Measurements from ENCODE around the gene MPPED1. TPM values are rescaled to one million over a fixed set of nuclear protein-coding genes. Genes with fewer than 3 reads are reported as not detected.

The MPPED1 gene
- total RNA-seq, 1 donor from 2014 or later: 2.5 TPM

DNA sequence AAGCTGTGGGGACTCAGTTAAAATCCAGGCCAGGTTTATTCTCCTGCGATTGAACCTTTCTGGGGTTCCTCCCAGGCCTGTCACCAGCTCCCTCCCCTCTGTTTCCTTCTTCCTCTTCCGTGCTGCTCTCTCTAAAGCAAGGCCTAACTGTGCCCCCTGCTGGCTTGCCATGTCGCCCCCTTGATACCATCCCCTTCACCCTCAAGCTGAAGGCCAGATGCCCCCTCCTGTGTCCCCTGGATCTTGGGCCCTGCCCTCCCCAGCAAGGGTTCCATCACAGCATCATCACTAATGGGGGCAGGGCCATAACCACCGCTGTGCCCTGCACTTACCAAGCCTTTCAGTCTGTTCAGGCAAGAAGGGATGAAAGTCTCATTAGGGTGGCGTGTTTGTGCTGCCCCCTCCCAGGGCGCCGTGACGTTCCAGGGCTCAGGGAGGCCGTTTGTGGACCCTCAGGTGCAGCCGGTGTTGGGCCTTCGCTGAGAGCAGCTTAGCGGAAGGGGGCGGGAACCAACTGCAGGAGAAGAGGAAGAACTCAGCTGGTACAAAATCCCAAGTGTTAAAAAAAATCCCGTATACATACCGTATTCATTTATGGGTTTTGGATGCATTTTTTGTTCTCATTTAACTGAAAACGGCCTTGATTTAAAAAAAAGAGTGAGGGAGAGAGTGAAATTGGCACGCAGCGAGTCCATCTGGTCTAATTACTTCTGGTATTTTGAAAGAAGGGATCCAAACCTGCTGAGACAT lies 69.9 kb downstream of the MPPED1 start:
- intact Hi-C loops (cut with DNase I): no loop called here
- ATAC-seq (peak; percentile 34), DNase-seq (ENCODE audit: low spot score) (no peak)

GRCh38 chr22:43482318-43482625 lies 70.5 kb downstream of the MPPED1 start:
- intact Hi-C loops (cut with DNase I): no loop called here
- no peak for DNase-seq (ENCODE audit: low spot score)
- ATAC-seq: no peak

- DNase-seq (ENCODE audit: low spot score) (no peak), ATAC-seq (no peak)
- intact Hi-C loops (cut with DNase I): no loop called here
These were observed 71.5 kb downstream of the MPPED1 start for GRCh38 chr22:43483266-43483665.

GRCh38 chr22:43483669-43484068 lies 71.9 kb downstream of the MPPED1 start:
- DNase-seq (ENCODE audit: low spot score): no peak
- intact Hi-C loops (cut with DNase I): no loop called here

GRCh38 chr22:43484227-43484626 lies 72.4 kb downstream of the MPPED1 start:
- DNase-seq (ENCODE audit: low spot score) (no peak), ATAC-seq (no peak)

More at GRCh38 chr22:43483669-43484068, 71.9 kb downstream of the MPPED1 start:
- no peak for ATAC-seq

DNA sequence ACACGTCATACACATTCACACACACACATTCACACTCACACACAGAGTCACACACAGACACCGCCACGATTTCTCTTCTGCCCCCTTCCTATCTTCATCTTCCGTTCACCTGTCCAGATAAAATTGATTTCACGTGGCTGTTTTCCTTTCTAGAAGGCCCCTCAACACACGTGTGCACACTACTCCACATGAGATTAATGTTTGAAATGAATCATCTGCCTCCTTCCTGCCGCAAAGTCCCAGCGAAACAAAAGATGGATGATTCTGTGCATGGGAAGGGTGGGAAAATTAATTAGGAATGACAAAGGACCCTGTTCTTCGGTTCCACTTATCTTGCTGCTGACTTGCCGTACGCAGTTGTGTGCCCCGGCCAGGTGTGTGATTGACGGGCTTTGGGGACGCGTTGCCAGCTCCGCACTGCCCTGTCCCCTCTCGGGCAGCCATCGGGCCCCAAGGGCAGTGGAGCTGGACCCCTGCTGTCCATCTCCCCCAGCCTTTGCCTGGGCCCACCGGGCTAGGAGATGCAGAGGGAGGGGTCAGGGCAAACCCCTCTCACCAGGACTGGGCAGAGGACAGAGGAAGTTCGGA lies 73.8 kb downstream of the MPPED1 start:
- ATAC-seq (no peak), DNase-seq (ENCODE audit: low spot score) (no peak)
- intact Hi-C loops (cut with DNase I): no loop called here

More at GRCh38 chr22:43484227-43484626, 72.4 kb downstream of the MPPED1 start:
- intact Hi-C loops (cut with DNase I): no loop called here

GRCh38 chr22:43487311-43488030 lies 75.7 kb downstream of the MPPED1 start:
- no peak for DNase-seq (ENCODE audit: low spot score)
- no peak for ATAC-seq

GRCh38 chr22:43488031-43488866 lies 76.4 kb downstream of the MPPED1 start:
- peak; percentile 30 for ATAC-seq
- no peak for DNase-seq (ENCODE audit: low spot score)
- intact Hi-C loops (cut with DNase I): no loop called here

More at GRCh38 chr22:43487311-43488030, 75.7 kb downstream of the MPPED1 start:
- intact Hi-C loops (cut with DNase I): no loop called here

DNA sequence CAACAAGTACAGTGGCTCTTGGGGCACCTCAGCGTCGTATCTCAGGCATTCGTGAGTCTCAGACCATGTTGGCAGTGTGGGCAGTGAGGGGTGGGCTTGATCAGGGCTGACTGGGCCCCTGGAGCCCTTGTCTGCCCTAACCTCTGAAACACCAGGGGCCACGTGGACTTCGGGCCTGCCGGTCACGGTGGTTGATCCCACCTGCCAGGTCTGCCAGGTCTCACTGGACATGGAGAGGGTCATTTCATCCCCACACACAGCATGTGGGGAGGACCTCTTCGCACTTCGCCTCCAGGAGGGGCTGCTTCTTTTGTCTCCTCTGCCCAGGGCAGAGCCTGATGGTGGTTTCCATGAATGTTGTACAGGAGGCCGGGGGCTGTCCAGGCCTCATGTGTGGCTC lies 77.1 kb downstream of the MPPED1 start:
- no peak for ATAC-seq
- intact Hi-C loops (cut with DNase I): no loop called here

DNA sequence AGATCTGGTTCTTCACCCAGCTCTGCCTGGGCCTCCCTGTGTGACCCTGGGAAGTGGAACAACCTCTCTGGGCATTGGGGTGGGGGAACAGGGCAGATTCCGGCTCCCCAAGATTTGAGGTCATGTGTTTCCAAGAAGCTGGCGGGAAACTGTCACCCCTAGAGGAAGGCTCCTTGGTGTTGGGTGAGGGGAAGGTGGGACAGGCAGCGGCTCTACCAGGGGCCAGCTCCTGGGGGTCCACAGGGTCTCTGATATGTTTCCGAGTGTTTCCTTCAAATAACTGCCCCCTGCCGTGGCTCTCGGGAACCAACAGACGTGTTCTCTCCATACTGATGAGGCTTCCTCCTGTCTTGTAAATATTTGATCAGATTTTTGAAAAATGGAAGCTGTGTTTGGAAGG lies 78.5 kb downstream of the MPPED1 start:
- intact Hi-C loops (cut with DNase I): no loop called here
- DNase-seq (ENCODE audit: low spot score) (no peak), ATAC-seq (no peak)

More for the DNA sequence above, 77.1 kb downstream of the MPPED1 start:
- DNase-seq (ENCODE audit: low spot score): no peak

- DNase-seq (ENCODE audit: low spot score): no peak
- intact Hi-C loops (cut with DNase I): no loop called here
- no peak for ATAC-seq
These were observed 79.4 kb downstream of the MPPED1 start for GRCh38 chr22:43491177-43491576.

- ATAC-seq (no peak), DNase-seq (ENCODE audit: low spot score) (no peak)
- intact Hi-C loops (cut with DNase I): no loop called here
These were observed 79.9 kb downstream of the MPPED1 start for GRCh38 chr22:43491737-43492136.

DNA sequence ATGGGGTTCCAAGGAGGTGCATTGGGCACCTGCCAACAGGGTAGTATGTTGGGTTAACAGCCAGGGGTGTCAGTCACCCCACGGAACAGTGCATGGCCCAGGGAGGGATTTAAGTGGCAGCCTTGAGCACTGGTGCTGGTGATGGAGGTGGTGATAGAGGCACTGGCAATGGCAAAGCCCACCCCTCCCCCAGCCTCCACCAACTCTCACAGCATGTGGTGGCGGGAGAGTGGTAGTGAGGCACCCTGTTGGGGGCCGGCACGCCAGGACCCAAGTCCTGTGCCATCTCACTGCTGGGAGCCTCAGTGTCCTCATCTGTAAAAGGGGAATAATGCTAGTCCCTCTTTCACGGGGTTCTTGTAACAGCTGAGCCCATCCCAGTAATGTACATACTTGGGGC lies 81.5 kb downstream of the MPPED1 start:
- intact Hi-C loops (cut with DNase I): no loop called here
- DNase-seq (ENCODE audit: low spot score): no peak

DNA sequence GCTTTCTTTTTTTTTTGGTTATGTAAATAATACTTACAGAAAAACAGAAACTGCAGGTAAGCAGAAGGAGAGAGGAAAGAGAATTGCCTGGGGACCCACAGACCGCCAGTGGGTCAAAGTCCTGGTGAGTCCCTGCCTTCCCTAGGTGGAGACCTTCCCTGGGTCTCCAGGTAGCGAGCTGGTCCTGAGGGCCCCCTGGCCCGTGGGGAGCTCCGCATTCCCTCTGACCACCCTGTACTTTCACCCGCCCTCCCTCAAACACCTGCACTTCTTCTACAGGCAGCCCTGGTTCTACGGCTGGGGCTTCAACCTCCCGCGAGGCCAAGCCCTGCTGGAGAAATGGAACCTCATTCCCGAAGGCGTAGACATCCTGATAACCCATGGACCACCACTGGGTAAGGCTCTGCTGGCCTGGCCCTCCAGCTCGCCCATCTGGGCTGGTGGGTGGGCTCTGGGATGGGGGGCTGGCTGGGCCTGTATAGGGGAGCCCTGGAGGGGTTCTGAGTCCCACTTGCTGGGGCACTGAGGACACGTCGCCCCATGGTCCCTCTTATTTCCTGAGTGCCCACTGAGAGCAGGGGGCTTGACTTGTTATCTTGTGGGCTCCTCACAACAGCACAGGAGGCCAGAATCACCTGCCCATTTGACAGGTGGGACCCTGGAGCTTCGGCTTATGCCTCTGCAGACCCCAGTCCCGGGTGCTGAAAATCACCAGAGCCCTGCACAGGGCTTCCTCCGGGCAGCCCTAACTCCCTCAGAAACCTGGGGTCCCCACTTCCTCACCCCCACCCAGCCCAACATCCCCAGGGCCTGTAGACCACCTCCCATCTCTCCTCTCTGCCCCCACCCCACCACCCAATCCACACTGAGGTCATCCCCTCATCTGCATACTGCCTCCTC lies 86.4 kb downstream of the MPPED1 start:
- ATAC-seq: no peak
- intact Hi-C loops (cut with DNase I): no loop called here
- DNase-seq (ENCODE audit: low spot score): no peak

More for the DNA sequence above, 81.5 kb downstream of the MPPED1 start:
- no peak for ATAC-seq

- intact Hi-C loops (cut with DNase I): no loop called here
These were observed 87.0 kb downstream of the MPPED1 start for GRCh38 chr22:43498856-43499253.

DNA sequence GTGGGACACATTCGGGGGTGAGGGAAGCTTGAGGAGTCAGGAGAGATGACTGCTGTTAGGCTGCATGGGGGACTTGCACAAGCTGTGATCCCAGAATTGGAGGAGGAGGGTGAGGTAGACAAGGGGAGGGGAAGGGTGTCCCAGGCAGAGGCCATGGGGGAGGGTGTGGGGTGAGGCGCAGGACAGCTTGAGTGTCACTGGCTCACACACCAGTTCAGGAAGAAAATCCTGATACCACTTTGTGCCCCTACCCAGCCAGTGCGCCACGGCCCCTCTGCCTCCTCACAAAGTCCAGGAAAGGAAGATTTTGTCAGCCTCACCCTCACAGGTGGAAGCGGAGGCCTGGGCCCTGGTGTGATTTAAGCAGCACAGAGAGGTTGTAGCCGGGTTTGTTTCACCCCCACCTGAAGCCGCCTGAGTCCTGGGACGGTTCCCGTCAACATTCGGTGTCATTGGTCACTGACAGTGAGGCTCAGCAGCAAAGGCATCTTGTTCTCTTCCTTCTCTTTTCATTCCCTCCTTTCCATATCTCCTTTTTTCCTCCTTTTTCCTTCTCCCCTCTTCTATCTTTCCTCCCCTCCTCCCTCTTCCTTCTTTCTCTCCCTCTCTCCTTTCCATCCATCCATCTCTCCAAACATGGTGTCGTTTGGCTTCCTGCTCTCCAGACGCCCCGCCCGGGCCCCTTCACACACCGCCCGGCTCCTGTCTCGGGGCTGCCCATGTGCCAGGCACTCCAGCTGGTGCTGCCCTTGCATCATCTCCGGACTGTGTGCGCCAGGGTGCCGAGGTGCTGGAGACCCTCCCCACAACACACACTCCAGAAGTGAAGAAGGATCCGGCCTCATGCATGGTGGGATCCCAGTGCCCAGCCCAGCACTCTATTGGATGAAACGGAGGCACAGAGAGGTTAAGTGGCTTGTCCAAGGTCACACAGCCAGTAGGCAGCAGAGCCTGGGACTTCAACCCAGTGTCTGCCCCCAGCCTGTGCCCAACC lies 89.3 kb downstream of the MPPED1 start:
- intact Hi-C loops (cut with DNase I): no loop called here
- no peak for DNase-seq (ENCODE audit: low spot score)
- ATAC-seq: no peak

More at GRCh38 chr22:43498856-43499253, 87.0 kb downstream of the MPPED1 start:
- ATAC-seq (no peak), DNase-seq (ENCODE audit: low spot score) (no peak)

DNA sequence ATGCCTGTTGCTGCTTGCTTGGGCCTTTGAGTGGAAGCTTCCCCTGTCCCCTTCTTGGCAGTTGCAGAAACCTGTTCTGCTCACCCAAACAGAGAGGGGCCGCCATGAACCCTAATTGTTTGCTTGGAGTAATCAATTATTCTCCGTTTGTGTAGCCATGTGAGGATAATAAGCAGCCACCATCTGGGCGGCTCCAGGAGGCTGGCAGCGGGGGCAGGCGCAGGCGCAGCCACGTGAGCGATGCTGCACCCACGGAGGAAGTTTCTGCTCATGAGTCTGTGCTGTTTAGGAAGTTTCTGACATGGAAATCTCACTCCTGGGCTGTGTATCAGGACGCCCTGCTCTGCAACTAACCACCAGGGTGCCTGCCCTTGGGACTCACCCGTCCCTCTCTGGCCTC lies 90.1 kb downstream of the MPPED1 start:
- ATAC-seq: no peak
- no peak for DNase-seq (ENCODE audit: low spot score)
- intact Hi-C loops (cut with DNase I): no loop called here

Data from sciatic nerve (tissue), 2 donors.